ENCODE measurements around the gene RCC2. TPM values are rescaled to one million over a fixed set of nuclear protein-coding genes. Genes with fewer than 3 reads are reported as not detected.

The RCC2 gene
- total RNA-seq, 1 donor from 2014 or later = 57.2 TPM

DNA sequence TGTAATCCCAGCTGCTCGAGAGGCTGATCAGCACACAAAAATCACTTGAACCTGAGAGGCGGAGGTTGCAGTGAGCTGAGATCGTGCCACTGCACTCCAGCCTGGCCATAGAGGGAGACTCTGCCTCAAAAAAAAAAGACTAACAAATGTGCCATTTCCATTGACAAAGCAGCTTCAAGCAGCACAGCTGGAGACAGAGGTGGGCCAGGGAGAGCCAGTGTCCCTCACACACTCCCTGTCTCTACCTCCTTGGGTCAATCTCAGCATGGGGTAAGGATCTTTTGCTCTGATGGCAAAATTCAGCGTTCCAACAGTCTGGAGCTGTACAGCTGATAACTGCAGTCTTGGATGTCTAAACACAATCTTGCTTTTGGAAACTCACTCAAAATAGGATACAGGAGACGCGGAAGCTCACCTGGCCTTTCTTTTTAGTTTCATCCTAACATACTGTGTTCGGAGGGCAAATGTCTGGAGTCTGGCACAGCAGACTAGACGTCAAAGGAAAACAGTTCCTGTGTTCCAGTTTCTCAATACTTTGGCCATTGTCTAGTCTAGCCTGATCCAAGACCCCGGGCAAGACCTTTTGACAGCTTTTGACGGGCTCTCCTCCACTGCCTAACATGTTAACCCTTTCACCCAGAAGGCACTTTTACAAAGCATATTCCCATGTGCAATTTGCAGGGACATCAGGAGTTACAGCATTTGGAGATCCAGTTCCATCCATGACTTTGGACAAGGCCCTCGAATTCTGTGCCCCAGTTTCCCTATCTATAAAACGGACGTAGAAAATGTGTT lies 2.9 kb downstream of the RCC2 start:
- Histone ChIP-seq H3K9me3 (no peaks in the 10 kb centered on the region), H3K27ac (peak overlapping the region; percentile 63 to 73), H3K36me3 (peaks cover 0 to 6% of the 10 kb centered on the region in 2 donors), H3K27me3 (no peaks in the 10 kb centered on the region), H3K4me1 (peaks cover 6 to 8% of the 10 kb centered on the region in 2 donors), H3K4me3 (peak overlapping the region; percentile 75 to 88)
- no peak for DNase-seq (ENCODE audit: low spot score in 2 of 2)
- intact Hi-C loops (cut with DNase I) = loop anchor here (5.0 kb wide), 1 partner anchor 171 kb away; no protein-coding TSS in a partner anchor
- no peak for TF ChIP-seq CTCF (IDR thresholded peaks at IDR 0.05)

GRCh38 chr1:17434601-17435000 lies 4.9 kb downstream of the RCC2 start:
- Histone ChIP-seq H3K4me1 (peaks cover 0 to 5% of the 10 kb centered on the region in 2 donors), H3K36me3 (peaks cover 0 to 6% of the 10 kb centered on the region in 2 donors), H3K9me3 (no peaks in the 10 kb centered on the region), H3K27me3 (no peaks in the 10 kb centered on the region), H3K4me3 (no peak overlapping the region), H3K27ac (no peak overlapping the region)
- no peak for TF ChIP-seq CTCF (IDR thresholded peaks at IDR 0.05)
- no peak for DNase-seq (ENCODE audit: low spot score in 2 of 2)
- intact Hi-C loops (cut with DNase I) = no loop called here

- peaks cover 0 to 5% of the 10 kb centered on the region in 2 donors for H3K4me1 ChIP-seq
- no peak for DNase-seq (ENCODE audit: low spot score in 2 of 2)
- no peak overlapping the region for H3K4me3 ChIP-seq
- no peaks in the 10 kb centered on the region for H3K27me3 ChIP-seq
- no peak for TF ChIP-seq CTCF (IDR thresholded peaks at IDR 0.05)
- intact Hi-C loops (cut with DNase I) = no loop called here
- H3K27ac ChIP-seq = no peak overlapping the region
- H3K36me3 ChIP-seq = peaks cover 0 to 6% of the 10 kb centered on the region in 2 donors
- H3K9me3 ChIP-seq = no peaks in the 10 kb centered on the region
These were observed 5.5 kb downstream of the RCC2 start for GRCh38 chr1:17434016-17434415.

DNA sequence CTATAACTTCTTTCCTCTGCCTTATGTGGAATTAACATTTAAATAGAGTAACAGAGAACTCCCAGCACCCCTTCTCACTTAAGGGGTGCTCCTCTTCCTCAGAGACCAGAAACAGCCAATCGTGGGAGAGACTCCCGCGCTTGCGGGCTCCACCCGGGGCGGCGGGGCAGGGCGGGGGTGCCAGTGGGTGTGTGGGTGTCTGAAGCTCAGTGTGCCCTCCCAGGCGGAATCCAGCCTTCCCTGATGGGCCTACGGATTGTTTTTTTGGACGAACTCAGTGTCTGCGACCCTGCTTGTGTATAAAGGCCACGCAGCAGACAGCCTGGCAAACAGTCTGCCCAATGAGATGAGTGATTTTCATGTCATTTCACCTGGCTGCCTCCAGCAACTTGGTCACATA lies 6.2 kb downstream of the RCC2 start:
- H3K9me3 ChIP-seq = no peaks in the 10 kb centered on the region
- DNase-seq (ENCODE audit: low spot score in 2 of 2) = no peak
- H3K27me3 ChIP-seq = no peaks in the 10 kb centered on the region
- H3K4me3 ChIP-seq = no peak overlapping the region
- intact Hi-C loops (cut with DNase I) = no loop called here
- H3K27ac ChIP-seq = no peak overlapping the region
- H3K4me1 ChIP-seq = peaks cover 0 to 5% of the 10 kb centered on the region in 2 donors
- H3K36me3 ChIP-seq = peaks cover 4 to 7% of the 10 kb centered on the region in 2 donors
- TF ChIP-seq CTCF (IDR thresholded peaks at IDR 0.05) = no peak

GRCh38 chr1:17432412-17432811 lies 7.1 kb downstream of the RCC2 start:
- Histone ChIP-seq H3K27me3 (no peaks in the 10 kb centered on the region), H3K4me3 (no peak overlapping the region), H3K36me3 (peaks cover 11 to 15% of the 10 kb centered on the region in 2 donors), H3K27ac (no peak overlapping the region), H3K4me1 (peaks cover 0 to 5% of the 10 kb centered on the region in 2 donors), H3K9me3 (no peaks in the 10 kb centered on the region)
- TF ChIP-seq CTCF (IDR thresholded peaks at IDR 0.05) = no peak
- intact Hi-C loops (cut with DNase I) = no loop called here
- no peak for DNase-seq (ENCODE audit: low spot score in 2 of 2)
